ENCODE measurements around the gene PCDHGB6. TPM values are rescaled to one million over a fixed set of nuclear protein-coding genes. Genes with fewer than 3 reads are reported as not detected.

Gene PCDHGB6
- total RNA-seq, 1 experiment from 2014 or later: 6.0 TPM

- no peak overlapping the region for H2AK5ac ChIP-seq (ENCODE audit: insufficient read length, low read length)
- no peak overlapping the region for H3K23ac ChIP-seq (ENCODE audit: insufficient read length, low read depth, low read length)
- H3K27ac Mint-ChIP-seq: no peak overlapping the region
- H2BK12ac ChIP-seq (ENCODE audit: insufficient read length, low read depth, low read length): no peak overlapping the region
- H3K14ac ChIP-seq (ENCODE audit: insufficient read depth, low read length): no peak overlapping the region
- no peak overlapping the region for H3K9ac ChIP-seq (ENCODE audit: extremely low read depth, insufficient read length, low read length)
- no peak overlapping the region for H4K8ac ChIP-seq (replicated peaks; ENCODE audit: insufficient read length, low read depth, low read length)
- no peak overlapping the region for H2BK20ac ChIP-seq (ENCODE audit: low read depth, low read length, poor library complexity, severe bottlenecking)
- peaks cover 26 to 50% (median 48%) of the 10 kb centered on the region in 3 experiments for H3K36me3 Mint-ChIP-seq (ENCODE audit: insufficient read depth in 1 of 3, low read depth in 3 of 3)
- no peaks in the 10 kb centered on the region for H3K4me1 ChIP-seq (ENCODE audit: insufficient read depth, low read length)
- peaks cover 37% of the 10 kb centered on the region for H3K9me3 ChIP-seq (ENCODE audit: control insufficient read depth, low read depth, low read length)
- no peak overlapping the region for H2BK15ac ChIP-seq (ENCODE audit: low read depth, low read length)
- no peak for DNase-seq
- H3K27me3 ChIP-seq (ENCODE audit: insufficient read depth, low read length): no peaks in the 10 kb centered on the region
- H4K20me1 ChIP-seq (ENCODE audit: control insufficient read depth, insufficient read depth, insufficient read length): no peaks in the 10 kb centered on the region
- H3K27me3 Mint-ChIP-seq (ENCODE audit: low read depth): no peaks in the 10 kb centered on the region; the same call in 1 of the 2 replicates
- no peak overlapping the region for H3K27ac ChIP-seq (ENCODE audit: insufficient read length, low read depth, low read length)
- H3K79me2 ChIP-seq (ENCODE audit: insufficient read depth, low read length): no peaks in the 10 kb centered on the region
- H2BK120ac ChIP-seq (ENCODE audit: low read depth, low read length, poor library complexity, severe bottlenecking): no peak overlapping the region
- H4K91ac ChIP-seq (ENCODE audit: insufficient read length, low read depth, low read length): no peak overlapping the region
- no peak overlapping the region for H3K18ac ChIP-seq (ENCODE audit: insufficient read length, low read depth, low read length)
- WGBS (ENCODE audit: extremely low coverage, insufficient read length, low lambda C conversion rate): no CpG with 5 or more reads among the region's 15 CpGs
- H3K79me1 ChIP-seq (ENCODE audit: insufficient read depth, low read depth, low read length, poor library complexity, severe bottlenecking): no peaks in the 10 kb centered on the region
- no peak overlapping the region for H4K5ac ChIP-seq (ENCODE audit: insufficient read length, low read depth, low read length)
- TF ChIP-seq CTCF (conservative IDR thresholded peaks at IDR 0.05): no peak
- H2AFZ ChIP-seq (ENCODE audit: low read length): no peak overlapping the region
- no peak overlapping the region for H3K56ac ChIP-seq (ENCODE audit: insufficient read length, low read depth, low read length)
- no peak overlapping the region for H3K4ac ChIP-seq (ENCODE audit: low read depth, low read length)
- H3T11ph ChIP-seq (ENCODE audit: low read length): no peak overlapping the region
- H3K9me3 Mint-ChIP-seq: peaks cover 52 to 72% of the 10 kb centered on the region in 2 experiments
- H3K23me2 ChIP-seq (ENCODE audit: insufficient read length, low read depth, low read length, poor library complexity, severe bottlenecking): no peaks in the 10 kb centered on the region
- H3K4me2 ChIP-seq (ENCODE audit: insufficient read depth, insufficient read length, low read length): no peak overlapping the region
- no peaks in the 10 kb centered on the region for H3K4me1 Mint-ChIP-seq
- H3K4me3 Mint-ChIP-seq: no peak overlapping the region
- no peak overlapping the region for H2BK5ac ChIP-seq (ENCODE audit: insufficient read length, low read length)
Observed at GRCh38 chr5:141398608-141399007, 9.2 kb upstream of the PCDHGB6 start.
